ENCODE results near the gene NCOA3. TPM values are rescaled to one million over a fixed set of nuclear protein-coding genes. Genes with fewer than 3 reads are reported as not detected.

NCOA3 gene
- polyA plus RNA-seq, 3 donors: 13.5 to 21.8 (median 21.3) TPM

DNA sequence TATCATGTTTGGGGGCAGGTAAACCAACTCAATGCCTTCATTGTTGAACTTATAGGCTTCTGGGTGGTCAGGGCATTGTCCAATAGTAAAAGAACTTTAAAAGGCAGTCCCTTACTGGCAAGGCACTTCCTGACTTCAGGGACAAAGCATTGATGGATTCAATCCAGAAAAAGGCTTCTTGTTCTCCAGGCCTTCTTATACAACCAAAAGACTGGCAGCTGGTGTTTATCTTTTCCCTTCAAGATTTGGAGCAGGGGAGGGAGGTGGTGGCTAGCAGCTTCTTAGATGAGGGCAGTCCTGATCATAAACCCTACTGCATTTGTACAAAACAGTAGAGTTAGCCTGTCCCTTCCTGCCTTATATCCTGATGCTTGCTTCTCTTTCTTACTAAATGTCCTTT is 57.5 kb downstream of the NCOA3 start:
- no peak for DNase-seq
- Histone ChIP-seq H3K27me3 (ENCODE audit: control insufficient read depth in 2 of 2, insufficient read depth in 2 of 2, low read length in 2 of 2) (no peaks in the 10 kb centered on the region), H3K36me3 (replicated peaks in 1 of 2; ENCODE audit: control insufficient read depth in 1 of 2, insufficient read depth in 2 of 2, low read length in 2 of 2) (no peaks in the 10 kb centered on the region), H3K9ac (ENCODE audit: insufficient read depth, low read length, poor library complexity, severe bottlenecking) (no peak overlapping the region), H3K4me2 (replicated peaks; ENCODE audit: extremely low read depth, low read length, poor library complexity, severe bottlenecking) (no peak overlapping the region), H4K20me1 (ENCODE audit: insufficient read depth, low read length) (peaks cover 93% of the 10 kb centered on the region), H3K4me3 (replicated peaks in 1 of 3; ENCODE audit: low read depth in 2 of 3, low read length in 3 of 3) (no peak overlapping the region), H3K27ac (ENCODE audit: low read depth in 1 of 2, low read length in 2 of 2) (no peak overlapping the region), H3K9me3 (replicated peaks in 1 of 2; ENCODE audit: control insufficient read depth in 1 of 2, insufficient read depth in 1 of 2, low read length in 2 of 2) (no peaks in the 10 kb centered on the region), H3K79me2 (ENCODE audit: insufficient read depth, low read length) (peaks cover 92% of the 10 kb centered on the region), H3K4me1 (ENCODE audit: control insufficient read depth in 1 of 2, insufficient read depth in 2 of 2, low read length in 2 of 2) (peaks cover 0 to 6% of the 10 kb centered on the region in 2 donors), H2AFZ (ENCODE audit: insufficient read depth, low read depth, low read length, poor library complexity, severe bottlenecking) (no peak overlapping the region)
- Mint-ChIP-seq H3K9me3 (no peaks in the 10 kb centered on the region), H3K27me3 (ENCODE audit: low read depth in 3 of 3) (no peaks in the 10 kb centered on the region), H3K4me3 (no peak overlapping the region), H3K27ac (no peak overlapping the region), H3K36me3 (peaks cover 5 to 9% of the 10 kb centered on the region in 2 donors), H3K4me1 (peaks cover 24% of the 10 kb centered on the region)
- TF ChIP-seq, protein P1, sequence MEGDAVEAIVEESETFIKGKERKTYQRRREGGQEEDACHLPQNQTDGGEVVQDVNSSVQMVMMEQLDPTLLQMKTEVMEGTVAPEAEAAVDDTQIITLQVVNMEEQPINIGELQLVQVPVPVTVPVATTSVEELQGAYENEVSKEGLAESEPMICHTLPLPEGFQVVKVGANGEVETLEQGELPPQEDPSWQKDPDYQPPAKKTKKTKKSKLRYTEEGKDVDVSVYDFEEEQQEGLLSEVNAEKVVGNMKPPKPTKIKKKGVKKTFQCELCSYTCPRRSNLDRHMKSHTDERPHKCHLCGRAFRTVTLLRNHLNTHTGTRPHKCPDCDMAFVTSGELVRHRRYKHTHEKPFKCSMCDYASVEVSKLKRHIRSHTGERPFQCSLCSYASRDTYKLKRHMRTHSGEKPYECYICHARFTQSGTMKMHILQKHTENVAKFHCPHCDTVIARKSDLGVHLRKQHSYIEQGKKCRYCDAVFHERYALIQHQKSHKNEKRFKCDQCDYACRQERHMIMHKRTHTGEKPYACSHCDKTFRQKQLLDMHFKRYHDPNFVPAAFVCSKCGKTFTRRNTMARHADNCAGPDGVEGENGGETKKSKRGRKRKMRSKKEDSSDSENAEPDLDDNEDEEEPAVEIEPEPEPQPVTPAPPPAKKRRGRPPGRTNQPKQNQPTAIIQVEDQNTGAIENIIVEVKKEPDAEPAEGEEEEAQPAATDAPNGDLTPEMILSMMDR (IDR thresholded peaks at IDR 0.05): no peak
- intact Hi-C loops (cut with micrococcal nuclease): no loop called here

DNA sequence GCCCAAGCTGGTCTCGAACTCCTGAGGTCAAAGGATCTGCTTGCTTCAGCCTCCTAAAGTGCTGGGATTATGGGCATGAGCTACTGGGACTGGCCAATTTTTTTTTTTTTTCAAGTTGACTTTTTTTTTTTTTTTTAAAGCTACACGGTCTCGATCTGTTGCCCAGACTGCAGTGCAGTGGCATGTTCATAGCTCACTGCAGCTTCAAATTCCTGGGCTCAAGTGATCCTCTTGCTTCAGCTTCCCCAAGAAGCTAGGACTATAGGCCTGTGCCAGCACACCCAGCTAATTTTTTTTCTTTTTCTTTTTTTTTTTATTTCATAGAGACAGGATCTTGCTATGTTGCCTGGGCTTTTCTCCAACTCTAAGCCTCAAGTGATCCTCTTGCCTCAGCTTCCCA is 59.5 kb downstream of the NCOA3 start:
- Histone ChIP-seq H3K9me3 (replicated peaks in 1 of 2; ENCODE audit: control insufficient read depth in 1 of 2, insufficient read depth in 1 of 2, low read length in 2 of 2) (no peaks in the 10 kb centered on the region), H2AFZ (ENCODE audit: insufficient read depth, low read depth, low read length, poor library complexity, severe bottlenecking) (no peak overlapping the region), H3K4me2 (replicated peaks; ENCODE audit: extremely low read depth, low read length, poor library complexity, severe bottlenecking) (no peak overlapping the region), H3K4me1 (ENCODE audit: control insufficient read depth in 1 of 2, insufficient read depth in 2 of 2, low read length in 2 of 2) (peaks cover 0 to 6% of the 10 kb centered on the region in 2 donors), H3K79me2 (ENCODE audit: insufficient read depth, low read length) (peaks cover 98% of the 10 kb centered on the region), H4K20me1 (ENCODE audit: insufficient read depth, low read length) (peaks cover 100% of the 10 kb centered on the region), H3K9ac (ENCODE audit: insufficient read depth, low read length, poor library complexity, severe bottlenecking) (no peak overlapping the region), H3K4me3 (replicated peaks in 1 of 3; ENCODE audit: low read depth in 2 of 3, low read length in 3 of 3) (no peak overlapping the region), H3K36me3 (replicated peaks in 1 of 2; ENCODE audit: control insufficient read depth in 1 of 2, insufficient read depth in 2 of 2, low read length in 2 of 2) (no peaks in the 10 kb centered on the region), H3K27ac (ENCODE audit: low read depth in 1 of 2, low read length in 2 of 2) (no peak overlapping the region), H3K27me3 (ENCODE audit: control insufficient read depth in 2 of 2, insufficient read depth in 2 of 2, low read length in 2 of 2) (no peaks in the 10 kb centered on the region)
- Mint-ChIP-seq H3K9me3 (no peaks in the 10 kb centered on the region), H3K4me1 (peaks cover 36% of the 10 kb centered on the region), H3K36me3 (peaks cover 3 to 6% of the 10 kb centered on the region in 2 donors), H3K27me3 (ENCODE audit: low read depth in 3 of 3) (no peaks in the 10 kb centered on the region), H3K27ac (peak overlapping the region in 2 of 7 donors; percentile 6 to 37), H3K4me3 (no peak overlapping the region)
- TF ChIP-seq, protein P1 (IDR thresholded peaks at IDR 0.05): no peak
- intact Hi-C loops (cut with micrococcal nuclease): no loop called here
- WGBS (ENCODE audit: insufficient coverage): 93% methylated on average over 3 of the region's 3 CpGs
- no peak for DNase-seq

Data from CD14-positive monocyte (primary cell).